Skeletal muscle cell (primary cell): Measurements from ENCODE around the gene LAMTOR5.
A peak's percentile ranks its signal among the peaks of the same experiment; 100 is the strongest.

ENCODE experiments used
- DNase-seq: peaks from one replicate; pipeline ENCODE4 v3.0.0-alpha.2; 2010; ENCODE audit warnings: low read depth
- H3K4me3 ChIP-seq: 2 replicates; pipeline ENCODE4 v1.5.1; 2011; ENCODE audit warnings: low read depth, mild to moderate bottlenecking, control low read depth, low read length, moderate library complexity

The LAMTOR5 gene

GRCh38 chr1:110393691-110394492 is 13.6 kb downstream of the LAMTOR5 start:
- DNase-seq, result peak; percentile 61
- no peak overlapping the region for H3K4me3 ChIP-seq

GRCh38 chr1:110393286-110393685 is 14.2 kb downstream of the LAMTOR5 start:
- no peak overlapping the region for H3K4me3 ChIP-seq
- DNase-seq, result no peak

- peak within 1 kb of the TSS; percentile 18 for H3K4me3 ChIP-seq
Observed at GRCh38 chr1:110390692-110391245, 16.7 kb downstream of the LAMTOR5 start, which contains the start of gene SLC16A4. Gene SLC16A4 (minus strand): TSS chr1:110391026. CDS start chr1:110389323, 1,703 bp downstream.

GRCh38 chr1:110390096-110390495 is 17.4 kb downstream of the LAMTOR5 start:
- peak overlapping the region; percentile 18 for H3K4me3 ChIP-seq
- peak; percentile 32 for DNase-seq

More at GRCh38 chr1:110390692-110391245, 16.7 kb downstream of the LAMTOR5 start, which contains the start of gene SLC16A4:
- DNase-seq, result peak; percentile 25

- H3K4me3 ChIP-seq, result no peak overlapping the region
- DNase-seq, result no peak
Observed at GRCh38 chr1:110387048-110387754, 20.3 kb downstream of the LAMTOR5 start.

- no peak overlapping the region for H3K4me3 ChIP-seq
- DNase-seq, result no peak
Observed at GRCh38 chr1:110385369-110385768, 22.1 kb downstream of the LAMTOR5 start.

GRCh38 chr1:110384581-110385321 is 22.7 kb downstream of the LAMTOR5 start:
- no peak overlapping the region for H3K4me3 ChIP-seq
- DNase-seq, result no peak

- no peak overlapping the region for H3K4me3 ChIP-seq
- no peak for DNase-seq
Observed at GRCh38 chr1:110383251-110383990, 24.1 kb downstream of the LAMTOR5 start.

- DNase-seq, result peak; percentile 91
- H3K4me3 ChIP-seq, result no peak overlapping the region
Observed at GRCh38 chr1:110380672-110381283, 26.7 kb downstream of the LAMTOR5 start.

GRCh38 chr1:110375490-110375889 is 32.0 kb downstream of the LAMTOR5 start:
- no peak overlapping the region for H3K4me3 ChIP-seq
- no peak for DNase-seq

GRCh38 chr1:110370827-110371226 is 36.7 kb downstream of the LAMTOR5 start:
- DNase-seq, result peak; percentile 21
- H3K4me3 ChIP-seq, result no peak overlapping the region

GRCh38 chr1:110364221-110364620 is 43.3 kb downstream of the LAMTOR5 start:
- H3K4me3 ChIP-seq, result no peak overlapping the region
- DNase-seq, result no peak

- no peak overlapping the region for H3K4me3 ChIP-seq
- no peak for DNase-seq
Observed at GRCh38 chr1:110361856-110362255, 45.6 kb downstream of the LAMTOR5 start.

GRCh38 chr1:110360431-110360830 is 47.1 kb downstream of the LAMTOR5 start:
- no peak overlapping the region for H3K4me3 ChIP-seq
- no peak for DNase-seq

- H3K4me3 ChIP-seq, result no peak overlapping the region
- DNase-seq, result no peak
Observed at GRCh38 chr1:110356379-110356778, 51.1 kb downstream of the LAMTOR5 start.

- H3K4me3 ChIP-seq, result no peak overlapping the region
- DNase-seq, result no peak
Observed at GRCh38 chr1:110355321-110355720, 52.2 kb downstream of the LAMTOR5 start.
